ENCODE results near the gene KLHL2.

DNA sequence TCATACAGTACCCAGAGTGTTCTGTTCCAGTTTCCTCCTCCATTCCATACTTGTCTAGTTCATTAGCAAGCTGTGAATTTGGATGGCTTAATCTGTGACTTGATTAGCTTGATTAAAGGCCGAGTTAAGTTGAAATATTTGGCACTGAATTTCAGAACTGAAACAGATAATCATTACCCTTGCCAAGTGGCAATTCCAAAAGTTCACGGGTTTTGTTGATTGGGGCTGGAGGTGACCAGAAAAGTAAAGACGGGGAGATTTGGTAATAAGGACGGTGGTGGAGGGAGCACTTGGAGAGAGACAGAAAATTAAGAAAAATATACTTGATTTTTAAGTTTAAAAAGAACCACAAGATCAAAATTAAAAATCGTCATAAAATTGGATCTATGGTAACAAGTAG, 21.9 kb upstream of the KLHL2 start:
- TF ChIP-seq POLR2AphosphoS5 (IDR thresholded peaks at IDR 0.05) (no peak), POLR2A (IDR thresholded peaks at IDR 0.05) (no peak)
- TF ChIP-seq, protein P1, sequence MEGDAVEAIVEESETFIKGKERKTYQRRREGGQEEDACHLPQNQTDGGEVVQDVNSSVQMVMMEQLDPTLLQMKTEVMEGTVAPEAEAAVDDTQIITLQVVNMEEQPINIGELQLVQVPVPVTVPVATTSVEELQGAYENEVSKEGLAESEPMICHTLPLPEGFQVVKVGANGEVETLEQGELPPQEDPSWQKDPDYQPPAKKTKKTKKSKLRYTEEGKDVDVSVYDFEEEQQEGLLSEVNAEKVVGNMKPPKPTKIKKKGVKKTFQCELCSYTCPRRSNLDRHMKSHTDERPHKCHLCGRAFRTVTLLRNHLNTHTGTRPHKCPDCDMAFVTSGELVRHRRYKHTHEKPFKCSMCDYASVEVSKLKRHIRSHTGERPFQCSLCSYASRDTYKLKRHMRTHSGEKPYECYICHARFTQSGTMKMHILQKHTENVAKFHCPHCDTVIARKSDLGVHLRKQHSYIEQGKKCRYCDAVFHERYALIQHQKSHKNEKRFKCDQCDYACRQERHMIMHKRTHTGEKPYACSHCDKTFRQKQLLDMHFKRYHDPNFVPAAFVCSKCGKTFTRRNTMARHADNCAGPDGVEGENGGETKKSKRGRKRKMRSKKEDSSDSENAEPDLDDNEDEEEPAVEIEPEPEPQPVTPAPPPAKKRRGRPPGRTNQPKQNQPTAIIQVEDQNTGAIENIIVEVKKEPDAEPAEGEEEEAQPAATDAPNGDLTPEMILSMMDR (IDR thresholded peaks at IDR 0.05) = no peak
